GM23338 (cell line): ENCODE measurements around the gene CCDC81. TPM values are rescaled to one million over a fixed set of nuclear protein-coding genes. Genes with fewer than 3 reads are reported as not detected.

Experiments used
- ATAC-seq: fragments of 200-7000 bp; cut with Tn5 transposase; 3 replicates; pipeline ENCODE4 v1.9.1; 2020
- DNase-seq: peaks from one replicate; pipeline ENCODE4 v3.0.0-alpha.2; 2015; ENCODE audit warnings: low spot score
- H2AFZ ChIP-seq: fragments of 200-600 bp; sonication (generic); 2 replicates; pipeline ENCODE4 v1.8.0; 2016; ENCODE audit warnings: antibody characterized with exemption, mild to moderate bottlenecking, moderate library complexity
- H3F3A ChIP-seq: fragments of 200-600 bp; sonication (generic); replicated peaks from 2 replicates; pipeline ENCODE4 v1.8.0; 2017; ENCODE audit warnings: antibody characterized with exemption, mixed run types, low read depth
- H3K27ac ChIP-seq: fragments of 200-600 bp; sonication (generic); 2 replicates; pipeline ENCODE4 v1.6.1; 2016; ENCODE audit warnings: low read depth
- H3K27me3 ChIP-seq: fragments of 200-600 bp; sonication (generic); 2 replicates; pipeline ENCODE4 v1.8.0; 2016; ENCODE audit warnings: mild to moderate bottlenecking, mixed run types, moderate library complexity; ENCODE audit not compliant: insufficient read depth
- H3K36me3 ChIP-seq: fragments of 200-600 bp; sonication (generic); 2 replicates; pipeline ENCODE4 v1.8.0; 2016; ENCODE audit warnings: mild to moderate bottlenecking; ENCODE audit not compliant: insufficient read depth
- H3K4me1 ChIP-seq: fragments of 200-600 bp; sonication (generic); 2 replicates; pipeline ENCODE4 v1.8.0; 2016; ENCODE audit warnings: mild to moderate bottlenecking, moderate library complexity; ENCODE audit not compliant: insufficient read depth
- H3K4me2 ChIP-seq: fragments of 200-600 bp; sonication (generic); 2 replicates; pipeline ENCODE4 v1.7.1; 2017; ENCODE audit warnings: mixed run types
- H3K4me3 ChIP-seq: fragments of 200-600 bp; sonication (generic); 2 replicates; pipeline ENCODE4 v1.6.1; 2016; ENCODE audit warnings: mixed run types
- H3K79me2 ChIP-seq: fragments of 200-600 bp; sonication (generic); replicated peaks from 2 replicates; pipeline ENCODE4 v1.8.0; 2017; ENCODE audit warnings: mild to moderate bottlenecking; ENCODE audit not compliant: insufficient read depth
- H3K9me2 ChIP-seq: fragments of 200-600 bp; sonication (generic); 2 replicates; pipeline ENCODE4 v1.8.0; 2017; ENCODE audit not compliant: insufficient read depth
- H4K20me1 ChIP-seq: fragments of 200-600 bp; sonication (generic); replicated peaks from 2 replicates; pipeline ENCODE4 v1.8.0; 2017; ENCODE audit warnings: mild to moderate bottlenecking; ENCODE audit not compliant: insufficient read depth
- H3K27ac Mint-ChIP-seq: 2 replicates; pipeline ENCODE4 v1.8.0; 2020; ENCODE audit warnings: inconsistent platforms, mild to moderate bottlenecking, moderate library complexity, mixed read lengths
- H3K27me3 Mint-ChIP-seq: 3 replicates; pipeline ENCODE4 v1.8.0; 2022; ENCODE audit warnings: low read depth, mild to moderate bottlenecking, moderate library complexity, mixed read lengths, inconsistent platforms; ENCODE audit not compliant: insufficient read depth, poor library complexity
- H3K36me3 Mint-ChIP-seq: 3 replicates; pipeline ENCODE4 v1.8.0; 2021; ENCODE audit warnings: low read depth, mild to moderate bottlenecking, inconsistent platforms, moderate library complexity, mixed read lengths
- H3K4me1 Mint-ChIP-seq: 3 replicates; pipeline ENCODE4 v1.8.0; 2020; ENCODE audit warnings: mild to moderate bottlenecking, inconsistent platforms, mixed read lengths
- H3K4me3 Mint-ChIP-seq: 3 replicates; pipeline ENCODE4 v1.8.0; 2021; ENCODE audit warnings: moderate library complexity, mild to moderate bottlenecking, inconsistent platforms, mixed read lengths
- H3K9me3 Mint-ChIP-seq: 3 replicates; pipeline ENCODE4 v1.8.0; 2020; ENCODE audit warnings: moderate library complexity, mild to moderate bottlenecking, inconsistent platforms, mixed read lengths
- EZH2phosphoT487 ChIP-seq: fragments of 200-600 bp; sonication (generic); IDR thresholded peaks from one replicate; pipeline ENCODE4 v1.8.1; 2018; ENCODE audit warnings: antibody characterized with exemption; ENCODE audit not compliant: unreplicated experiment
- JUNB ChIP-seq: IDR thresholded peaks from one replicate; pipeline ENCODE4 v1.6.1; 2016; ENCODE audit warnings: antibody characterized with exemption; ENCODE audit not compliant: unreplicated experiment
- NANOG ChIP-seq: IDR thresholded peaks from 2 replicates; pipeline ENCODE4 v1.6.1; 2016; ENCODE audit warnings: antibody characterized with exemption, borderline replicate concordance
- POLR2AphosphoS5 ChIP-seq: IDR thresholded peaks from 2 replicates; pipeline ENCODE4 v1.6.1; 2016; ENCODE audit warnings: antibody characterized with exemption, low read depth
- STAT1 ChIP-seq: IDR thresholded peaks from one replicate; pipeline ENCODE4 v1.6.1; 2016; ENCODE audit warnings: antibody characterized with exemption; ENCODE audit not compliant: unreplicated experiment
- ZNF114 ChIP-seq: fragments of 250-450 bp; sonication (Bioruptor Pico); IDR thresholded peaks from 2 replicates; pipeline ENCODE4 v1.5.0; 2020; ENCODE audit warnings: mild to moderate bottlenecking, moderate library complexity
- ZNF331 ChIP-seq: fragments of 250-450 bp; sonication (Bioruptor Pico); IDR thresholded peaks from 2 replicates; pipeline ENCODE4 v1.5.0; 2020; ENCODE audit warnings: low read depth, mild to moderate bottlenecking, moderate library complexity
- polyA plus RNA-seq: library from polyadenylated mRNA; unstranded; fragments of >200 nt; fragmentation: Nextera tagmentation; extraction: Ambion mirVana; gene quantifications from 2 replicates; pipeline ENCODE4 v1.2.1, GENCODE V29; 2016
- total RNA-seq: library from RNA; depleted of rRNA; stranded (reverse); fragments of >200 nt; shearing (Covaris generic); gene quantifications from 2 replicates; pipeline ENCODE4 v1.2.3, GENCODE V29; 2014
- TF ChIP-seq, protein P1 (sequence below), 2 experiments: fragments of 200-600 bp in 1 of 2; sonication (generic) in 1 of 2; conservative IDR thresholded peaks; 2 replicates each; pipeline versions ENCODE4 v1.5.1 to v1.6.1; 2016 to 2017; ENCODE audit warnings: antibody characterized with exemption in 2 of 2, low read depth in 2 of 2, mild to moderate bottlenecking in 2 of 2, moderate library complexity in 1 of 2
- TF ChIP-seq, protein P2 (sequence below): IDR thresholded peaks from 2 replicates; pipeline ENCODE4 v1.6.1; 2016; ENCODE audit warnings: antibody characterized with exemption
- TF ChIP-seq, protein P3 (sequence below): fragments of 250-450 bp; sonication (Bioruptor Pico); IDR thresholded peaks from 2 replicates; pipeline ENCODE4 v1.5.0; 2020; ENCODE audit warnings: mild to moderate bottlenecking, moderate library complexity

Gene CCDC81
- total and polyA plus RNA-seq, 2 experiments from 2014 or later: 0.37 to 4.3 TPM

DNA sequence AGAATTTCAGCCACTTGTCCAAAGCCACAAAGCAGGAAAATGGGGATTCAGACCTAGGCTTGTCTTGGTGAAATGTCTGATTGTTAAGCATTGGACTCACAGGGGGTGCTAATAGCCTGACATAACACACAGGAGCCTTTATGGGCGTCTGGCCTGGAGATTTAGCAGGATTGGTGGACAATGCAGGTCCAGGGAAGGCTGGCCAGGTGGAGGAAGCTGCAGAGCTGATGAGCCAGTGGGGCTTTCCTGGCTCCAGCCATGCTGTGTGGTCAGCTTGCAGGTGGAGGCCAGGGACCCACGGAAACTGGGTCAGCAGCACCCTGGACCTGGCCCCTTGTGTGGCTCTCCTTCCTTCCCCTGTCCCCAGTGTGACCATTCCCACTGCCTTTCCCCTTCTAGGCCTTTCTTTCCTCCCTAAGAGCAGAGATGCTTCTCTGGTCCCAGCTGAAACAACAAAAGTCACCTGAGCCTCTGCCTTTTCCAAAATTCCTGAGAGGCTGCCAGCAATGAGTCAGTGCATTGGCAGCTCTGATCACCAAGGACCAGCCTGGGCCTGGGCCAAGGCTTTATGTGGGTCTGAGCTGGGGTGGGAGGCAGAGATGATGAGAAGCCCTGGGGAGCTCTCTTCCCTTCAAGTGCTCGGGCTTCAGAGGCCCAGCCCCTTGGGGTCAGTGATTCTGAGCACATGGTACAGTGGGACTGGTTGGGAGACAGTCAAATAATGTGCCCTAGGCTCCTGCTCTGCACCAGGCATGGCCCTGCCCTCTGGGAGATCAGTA lies 85.2 kb downstream of the CCDC81 start:
- Histone ChIP-seq H4K20me1 (no peaks in the 10 kb centered on the region), H3K79me2 (no peaks in the 10 kb centered on the region), H3K36me3 (no peaks in the 10 kb centered on the region), H3K4me3 (no peak overlapping the region), H2AFZ (no peak overlapping the region), H3K4me2 (no peak overlapping the region), H3K9me2 (no peaks in the 10 kb centered on the region), H3F3A (no peaks in the 10 kb centered on the region), H3K27ac (no peak overlapping the region), H3K4me1 (no peaks in the 10 kb centered on the region), H3K27me3 (no peaks in the 10 kb centered on the region)
- Mint-ChIP-seq H3K27me3 (peaks cover 9% of the 10 kb centered on the region), H3K27ac (no peak overlapping the region), H3K9me3 (no peaks in the 10 kb centered on the region), H3K4me1 (peaks cover 10% of the 10 kb centered on the region), H3K36me3 (no peaks in the 10 kb centered on the region), H3K4me3 (no peak overlapping the region)
- no peak for ATAC-seq
- no peak for TF ChIP-seq STAT1
- TF ChIP-seq, protein P1, sequence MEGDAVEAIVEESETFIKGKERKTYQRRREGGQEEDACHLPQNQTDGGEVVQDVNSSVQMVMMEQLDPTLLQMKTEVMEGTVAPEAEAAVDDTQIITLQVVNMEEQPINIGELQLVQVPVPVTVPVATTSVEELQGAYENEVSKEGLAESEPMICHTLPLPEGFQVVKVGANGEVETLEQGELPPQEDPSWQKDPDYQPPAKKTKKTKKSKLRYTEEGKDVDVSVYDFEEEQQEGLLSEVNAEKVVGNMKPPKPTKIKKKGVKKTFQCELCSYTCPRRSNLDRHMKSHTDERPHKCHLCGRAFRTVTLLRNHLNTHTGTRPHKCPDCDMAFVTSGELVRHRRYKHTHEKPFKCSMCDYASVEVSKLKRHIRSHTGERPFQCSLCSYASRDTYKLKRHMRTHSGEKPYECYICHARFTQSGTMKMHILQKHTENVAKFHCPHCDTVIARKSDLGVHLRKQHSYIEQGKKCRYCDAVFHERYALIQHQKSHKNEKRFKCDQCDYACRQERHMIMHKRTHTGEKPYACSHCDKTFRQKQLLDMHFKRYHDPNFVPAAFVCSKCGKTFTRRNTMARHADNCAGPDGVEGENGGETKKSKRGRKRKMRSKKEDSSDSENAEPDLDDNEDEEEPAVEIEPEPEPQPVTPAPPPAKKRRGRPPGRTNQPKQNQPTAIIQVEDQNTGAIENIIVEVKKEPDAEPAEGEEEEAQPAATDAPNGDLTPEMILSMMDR (conservative IDR thresholded peaks at IDR 0.05; ENCODE audit: low read depth in 2 of 2): no peak
- TF ChIP-seq NANOG: no peak
- DNase-seq: peak; percentile 8

DNA sequence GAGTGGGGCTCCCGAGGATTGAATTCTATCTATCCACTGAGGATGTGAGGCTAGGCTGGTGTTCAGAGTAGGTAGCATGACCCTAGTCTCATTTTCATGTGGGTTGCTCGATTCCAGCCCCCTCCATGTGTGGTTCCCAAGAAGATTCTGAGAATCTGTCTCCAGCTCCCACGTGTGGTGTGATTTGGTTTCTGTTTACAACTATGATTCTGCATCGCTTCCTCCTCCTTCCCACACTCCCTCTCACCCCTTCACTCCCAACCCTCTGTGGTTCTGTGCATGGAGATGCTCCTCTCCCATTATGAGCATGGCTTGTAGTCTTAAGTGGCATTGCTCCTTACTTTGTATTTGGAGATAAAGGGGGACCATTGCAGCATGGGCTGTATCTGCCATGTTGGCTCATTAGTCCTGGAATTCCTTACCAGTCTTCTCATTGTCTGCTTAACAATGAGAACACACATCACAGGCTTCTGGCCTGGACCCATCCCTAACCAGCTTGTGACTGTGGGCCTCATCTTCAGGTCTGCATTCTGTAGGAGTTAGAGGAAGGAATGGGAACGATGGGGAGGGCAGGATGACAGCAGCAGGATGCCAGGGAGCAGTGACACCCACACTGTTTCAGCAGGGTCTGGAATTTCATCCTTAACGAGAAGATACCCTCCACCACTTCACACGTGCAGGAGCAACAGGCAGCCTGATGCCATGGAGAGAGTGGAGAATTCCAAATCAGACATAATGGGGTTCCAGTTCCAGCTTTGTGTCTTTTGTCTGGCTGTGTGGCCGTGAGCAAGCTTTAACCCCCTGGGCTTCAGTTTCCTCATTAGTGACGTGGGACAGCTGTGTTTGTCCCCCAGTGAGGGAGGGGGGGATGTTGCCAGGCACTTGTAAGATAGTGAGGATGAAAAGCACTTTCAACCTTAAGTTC lies 86.0 kb downstream of the CCDC81 start:
- Mint-ChIP-seq H3K27me3 (peaks cover 9% of the 10 kb centered on the region), H3K27ac (no peak overlapping the region), H3K4me3 (no peak overlapping the region), H3K9me3 (no peaks in the 10 kb centered on the region), H3K36me3 (no peaks in the 10 kb centered on the region), H3K4me1 (peaks cover 10% of the 10 kb centered on the region)
- no peak overlapping the region for H3K4me2 ChIP-seq
- no peaks in the 10 kb centered on the region for H3K36me3 ChIP-seq
- 0 out of 2 replicates have a peak, but pooled peaks cover 3% of the 10 kb centered on the region for H3K9me2 ChIP-seq
- H3K27ac ChIP-seq: no peak overlapping the region
- no peaks in the 10 kb centered on the region for H3K27me3 ChIP-seq
- no peak overlapping the region for H2AFZ ChIP-seq
- no peaks in the 10 kb centered on the region for H3K4me1 ChIP-seq
- ATAC-seq: no peak
- no peaks in the 10 kb centered on the region for H3F3A ChIP-seq
- no peak for DNase-seq
- no peak overlapping the region for H3K4me3 ChIP-seq
- no peaks in the 10 kb centered on the region for H3K79me2 ChIP-seq
- no peaks in the 10 kb centered on the region for H4K20me1 ChIP-seq
- TF ChIP-seq ZNF331 (CRISPR knock-in tag) (no peak), JUNB (no peak), EZH2phosphoT487 (no peak), ZNF114 (CRISPR knock-in tag) (no peak), POLR2AphosphoS5 (no peak), STAT1 (no peak), NANOG (no peak)
- TF ChIP-seq, protein P2, sequence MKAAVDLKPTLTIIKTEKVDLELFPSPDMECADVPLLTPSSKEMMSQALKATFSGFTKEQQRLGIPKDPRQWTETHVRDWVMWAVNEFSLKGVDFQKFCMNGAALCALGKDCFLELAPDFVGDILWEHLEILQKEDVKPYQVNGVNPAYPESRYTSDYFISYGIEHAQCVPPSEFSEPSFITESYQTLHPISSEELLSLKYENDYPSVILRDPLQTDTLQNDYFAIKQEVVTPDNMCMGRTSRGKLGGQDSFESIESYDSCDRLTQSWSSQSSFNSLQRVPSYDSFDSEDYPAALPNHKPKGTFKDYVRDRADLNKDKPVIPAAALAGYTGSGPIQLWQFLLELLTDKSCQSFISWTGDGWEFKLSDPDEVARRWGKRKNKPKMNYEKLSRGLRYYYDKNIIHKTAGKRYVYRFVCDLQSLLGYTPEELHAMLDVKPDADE: no peak
- TF ChIP-seq, protein P3, sequence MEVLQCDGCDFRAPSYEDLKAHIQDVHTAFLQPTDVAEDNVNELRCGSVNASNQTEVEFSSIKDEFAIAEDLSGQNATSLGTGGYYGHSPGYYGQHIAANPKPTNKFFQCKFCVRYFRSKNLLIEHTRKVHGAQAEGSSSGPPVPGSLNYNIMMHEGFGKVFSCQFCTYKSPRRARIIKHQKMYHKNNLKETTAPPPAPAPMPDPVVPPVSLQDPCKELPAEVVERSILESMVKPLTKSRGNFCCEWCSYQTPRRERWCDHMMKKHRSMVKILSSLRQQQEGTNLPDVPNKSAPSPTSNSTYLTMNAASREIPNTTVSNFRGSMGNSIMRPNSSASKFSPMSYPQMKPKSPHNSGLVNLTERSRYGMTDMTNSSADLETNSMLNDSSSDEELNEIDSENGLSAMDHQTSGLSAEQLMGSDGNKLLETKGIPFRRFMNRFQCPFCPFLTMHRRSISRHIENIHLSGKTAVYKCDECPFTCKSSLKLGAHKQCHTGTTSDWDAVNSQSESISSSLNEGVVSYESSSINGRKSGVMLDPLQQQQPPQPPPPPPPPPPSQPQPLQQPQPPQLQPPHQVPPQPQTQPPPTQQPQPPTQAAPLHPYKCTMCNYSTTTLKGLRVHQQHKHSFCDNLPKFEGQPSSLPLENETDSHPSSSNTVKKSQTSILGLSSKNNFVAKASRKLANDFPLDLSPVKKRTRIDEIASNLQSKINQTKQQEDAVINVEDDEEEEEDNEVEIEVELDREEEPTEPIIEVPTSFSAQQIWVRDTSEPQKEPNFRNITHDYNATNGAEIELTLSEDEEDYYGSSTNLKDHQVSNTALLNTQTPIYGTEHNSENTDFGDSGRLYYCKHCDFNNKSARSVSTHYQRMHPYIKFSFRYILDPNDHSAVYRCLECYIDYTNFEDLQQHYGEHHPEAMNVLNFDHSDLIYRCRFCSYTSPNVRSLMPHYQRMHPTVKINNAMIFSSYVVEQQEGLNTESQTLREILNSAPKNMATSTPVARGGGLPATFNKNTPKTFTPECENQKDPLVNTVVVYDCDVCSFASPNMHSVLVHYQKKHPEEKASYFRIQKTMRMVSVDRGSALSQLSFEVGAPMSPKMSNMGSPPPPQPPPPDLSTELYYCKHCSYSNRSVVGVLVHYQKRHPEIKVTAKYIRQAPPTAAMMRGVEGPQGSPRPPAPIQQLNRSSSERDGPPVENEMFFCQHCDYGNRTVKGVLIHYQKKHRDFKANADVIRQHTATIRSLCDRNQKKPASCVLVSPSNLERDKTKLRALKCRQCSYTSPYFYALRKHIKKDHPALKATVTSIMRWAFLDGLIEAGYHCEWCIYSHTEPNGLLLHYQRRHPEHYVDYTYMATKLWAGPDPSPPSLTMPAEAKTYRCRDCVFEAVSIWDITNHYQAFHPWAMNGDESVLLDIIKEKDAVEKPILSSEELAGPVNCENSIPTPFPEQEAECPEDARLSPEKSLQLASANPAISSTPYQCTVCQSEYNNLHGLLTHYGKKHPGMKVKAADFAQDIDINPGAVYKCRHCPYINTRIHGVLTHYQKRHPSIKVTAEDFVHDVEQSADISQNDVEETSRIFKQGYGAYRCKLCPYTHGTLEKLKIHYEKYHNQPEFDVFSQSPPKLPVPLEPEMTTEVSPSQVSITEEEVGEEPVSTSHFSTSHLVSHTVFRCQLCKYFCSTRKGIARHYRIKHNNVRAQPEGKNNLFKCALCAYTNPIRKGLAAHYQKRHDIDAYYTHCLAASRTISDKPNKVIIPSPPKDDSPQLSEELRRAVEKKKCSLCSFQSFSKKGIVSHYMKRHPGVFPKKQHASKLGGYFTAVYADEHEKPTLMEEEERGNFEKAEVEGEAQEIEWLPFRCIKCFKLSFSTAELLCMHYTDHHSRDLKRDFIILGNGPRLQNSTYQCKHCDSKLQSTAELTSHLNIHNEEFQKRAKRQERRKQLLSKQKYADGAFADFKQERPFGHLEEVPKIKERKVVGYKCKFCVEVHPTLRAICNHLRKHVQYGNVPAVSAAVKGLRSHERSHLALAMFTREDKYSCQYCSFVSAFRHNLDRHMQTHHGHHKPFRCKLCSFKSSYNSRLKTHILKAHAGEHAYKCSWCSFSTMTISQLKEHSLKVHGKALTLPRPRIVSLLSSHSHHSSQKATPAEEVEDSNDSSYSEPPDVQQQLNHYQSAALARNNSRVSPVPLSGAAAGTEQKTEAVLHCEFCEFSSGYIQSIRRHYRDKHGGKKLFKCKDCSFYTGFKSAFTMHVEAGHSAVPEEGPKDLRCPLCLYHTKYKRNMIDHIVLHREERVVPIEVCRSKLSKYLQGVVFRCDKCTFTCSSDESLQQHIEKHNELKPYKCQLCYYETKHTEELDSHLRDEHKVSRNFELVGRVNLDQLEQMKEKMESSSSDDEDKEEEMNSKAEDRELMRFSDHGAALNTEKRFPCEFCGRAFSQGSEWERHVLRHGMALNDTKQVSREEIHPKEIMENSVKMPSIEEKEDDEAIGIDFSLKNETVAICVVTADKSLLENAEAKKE (CRISPR knock-in tag): no peak; the same call in 1 of the 2 replicates
